GM23248 (cell line): Measurements from ENCODE around the gene CEACAM1. TPM values are rescaled to one million over a fixed set of nuclear protein-coding genes. Genes with fewer than 3 reads are reported as not detected.
"Not testable (repeated sequence)": the region's sequence is repeated elsewhere in the genome, so short reads cannot be mapped to it uniquely, and the experiment has no call there.

Experiments
- DNase-seq: peaks from one replicate; pipeline ENCODE4 v3.0.0-alpha.2; 2015
- H2AFZ ChIP-seq: fragments of 200-600 bp; sonication (generic); 2 replicates; pipeline ENCODE4 v1.6.1; 2016; ENCODE audit warnings: antibody characterized with exemption
- H3F3A ChIP-seq: fragments of 200-600 bp; sonication (generic); 2 replicates; pipeline ENCODE4 v1.6.1; 2016; ENCODE audit warnings: mild to moderate bottlenecking, antibody characterized with exemption, mixed run types; ENCODE audit not compliant: insufficient read depth
- H3K27ac ChIP-seq: fragments of 200-600 bp; sonication (generic); 2 replicates; pipeline ENCODE4 v1.5.1; 2016; ENCODE audit warnings: mild to moderate bottlenecking
- H3K27me3 ChIP-seq: fragments of 200-600 bp; sonication (generic); replicated peaks from 2 replicates; pipeline ENCODE4 v1.6.1; 2016; ENCODE audit warnings: mild to moderate bottlenecking; ENCODE audit not compliant: insufficient read depth
- H3K36me3 ChIP-seq: fragments of 200-600 bp; sonication (generic); 2 replicates; pipeline ENCODE4 v1.6.1; 2016; ENCODE audit warnings: low read depth, mild to moderate bottlenecking
- H3K4me1 ChIP-seq: fragments of 200-600 bp; sonication (generic); 2 replicates; pipeline ENCODE4 v1.6.1; 2016; ENCODE audit warnings: mild to moderate bottlenecking; ENCODE audit not compliant: insufficient read depth
- H3K4me2 ChIP-seq: fragments of 200-600 bp; sonication (generic); one replicate; pipeline ENCODE4 v1.6.1; 2016; ENCODE audit warnings: mild to moderate bottlenecking; ENCODE audit not compliant: unreplicated experiment
- H3K4me3 ChIP-seq: fragments of 200-600 bp; sonication (generic); 2 replicates; pipeline ENCODE4 v1.5.1; 2016; ENCODE audit warnings: mild to moderate bottlenecking
- H3K79me2 ChIP-seq: fragments of 200-600 bp; sonication (generic); 2 replicates; pipeline ENCODE4 v1.6.1; 2016; ENCODE audit warnings: mild to moderate bottlenecking; ENCODE audit not compliant: insufficient read depth
- H3K9ac ChIP-seq: fragments of 200-600 bp; sonication (generic); 2 replicates; pipeline ENCODE4 v1.6.1; 2016; ENCODE audit warnings: mild to moderate bottlenecking
- H3K9me2 ChIP-seq: fragments of 200-600 bp; sonication (generic); 2 replicates; pipeline ENCODE4 v1.6.1; 2016; ENCODE audit warnings: mixed run types, mild to moderate bottlenecking, moderate library complexity; ENCODE audit not compliant: insufficient read depth
- H3K9me3 ChIP-seq: fragments of 200-600 bp; sonication (generic); one replicate; pipeline ENCODE4 v1.6.1; 2017; ENCODE audit warnings: low read depth
- H4K20me1 ChIP-seq: fragments of 200-600 bp; sonication (generic); 2 replicates; pipeline ENCODE4 v1.6.0; 2016; ENCODE audit not compliant: insufficient read depth
- EZH2 ChIP-seq: fragments of 200-600 bp; sonication (generic); IDR thresholded peaks from 2 replicates; pipeline ENCODE4 v1.6.1; 2018; ENCODE audit warnings: antibody characterized with exemption, mild to moderate bottlenecking; ENCODE audit not compliant: insufficient read depth, poor library complexity, severe bottlenecking
- EZH2phosphoT487 ChIP-seq: fragments of 200-600 bp; sonication (generic); IDR thresholded peaks from 2 replicates; pipeline ENCODE4 v1.6.1; 2018; ENCODE audit warnings: antibody characterized with exemption, moderate library complexity, mild to moderate bottlenecking, low read depth; ENCODE audit not compliant: insufficient read depth
- WGBS, 2 experiments: methylation state at CpG; one replicate each; pipeline ENCODE4 v1.1.6; 2015 to 2017; ENCODE audit warnings: low lambda C conversion rate in 2 of 2, low coverage in 1 of 2; ENCODE audit errors: missing lambda C conversion rate in 2 of 2; 5-methylcytosine and 5-hydroxymethylcytosine counted together
- in situ Hi-C: fragments of 300-500 bp; cut with MboI; formaldehyde crosslinking; loops from 2 replicates; pipeline ENCODE4 v1.15.0; 2020
- polyA plus RNA-seq: library from polyadenylated mRNA; unstranded; fragments of >200 nt; fragmentation: Nextera tagmentation; extraction: Ambion mirVana; gene quantifications from 2 replicates; pipeline ENCODE4 v1.2.1, GENCODE V29; 2016
- total RNA-seq: library from RNA; depleted of rRNA; stranded (reverse); fragments of >200 nt; shearing (Covaris generic); gene quantifications from 2 replicates; pipeline ENCODE4 v1.2.3, GENCODE V29; 2014

CEACAM1 gene
- total and polyA plus RNA-seq, 2 experiments from 2014 or later = not detected

DNA sequence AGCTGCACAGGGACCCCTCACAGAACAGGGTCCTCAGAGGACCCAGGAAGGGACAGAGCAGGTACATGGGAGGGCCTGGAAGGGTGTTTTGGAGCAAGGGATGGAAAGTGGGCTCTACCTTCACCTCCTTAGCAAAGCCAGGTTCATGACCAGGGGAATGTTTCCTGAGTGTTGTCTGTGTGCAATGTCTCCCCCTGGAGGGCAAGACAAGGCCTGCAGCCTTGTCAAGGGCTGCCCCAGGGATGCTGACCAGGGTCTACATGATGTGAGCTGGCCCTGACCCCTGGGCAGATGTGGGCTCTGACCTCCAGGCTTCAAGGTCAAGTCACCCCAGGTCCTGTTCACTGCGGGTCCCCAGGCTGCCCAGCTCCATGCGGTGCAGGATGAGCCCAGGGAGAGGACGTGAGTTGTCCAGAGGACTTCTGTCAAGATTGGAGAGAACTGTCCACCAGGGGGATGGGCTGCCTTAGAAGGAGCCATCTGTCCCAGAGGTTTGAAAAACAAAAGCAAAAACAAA, 1.0 kb upstream of the CEACAM1 start:
- Histone ChIP-seq H3K27ac (no peak overlapping the region), H3K9me2 (no peaks in the 10 kb centered on the region), H3K27me3 (peaks cover 13% of the 10 kb centered on the region; the same call in 1 of the 2 replicates), H3K4me3 (no peak overlapping the region), H3K79me2 (no peaks in the 10 kb centered on the region), H3K4me1 (no peaks in the 10 kb centered on the region), H3F3A (no peaks in the 10 kb centered on the region), H3K36me3 (no peaks in the 10 kb centered on the region), H3K9ac (no peak overlapping the region), H4K20me1 (no peaks in the 10 kb centered on the region), H3K4me2 (no peak overlapping the region), H2AFZ (no peak overlapping the region), H3K9me3 (no peaks in the 10 kb centered on the region)
- in situ Hi-C loops = loop anchor here (10.0 kb wide), 1 partner anchor 75 kb away; no protein-coding TSS in a partner anchor
- TF ChIP-seq EZH2 = no peak
- no peak for TF ChIP-seq EZH2phosphoT487
- WGBS, 2 experiments = 64% methylated on average over 3 of the region's 3 CpGs
- peak; percentile 54 for DNase-seq

DNA sequence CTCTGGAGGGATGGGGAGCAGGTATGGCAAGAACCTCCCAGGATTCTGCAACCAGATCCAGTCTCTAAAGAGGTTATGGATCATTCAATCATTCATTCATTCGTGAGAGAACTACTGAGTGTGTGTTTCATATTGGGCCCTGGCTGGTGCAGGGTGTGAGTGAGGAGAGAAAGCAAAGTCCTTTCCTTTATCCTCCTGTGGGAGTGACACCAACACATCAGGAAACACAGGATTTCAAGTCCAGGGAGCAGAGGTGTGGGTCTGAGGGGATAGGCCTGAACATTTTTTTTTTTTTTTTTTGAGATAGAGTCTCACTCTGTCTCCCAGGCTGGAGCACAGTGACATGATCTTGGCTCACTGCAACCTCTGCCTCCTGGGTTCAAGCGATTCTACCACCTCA, 3.3 kb downstream of the CEACAM1 start:
- Histone ChIP-seq H3K9ac (no peak overlapping the region), H3K79me2 (no peaks in the 10 kb centered on the region), H3K4me2 (no peak overlapping the region), H3K27me3 (peaks cover 16% of the 10 kb centered on the region), H3K4me3 (no peak overlapping the region), H3K9me3 (no peaks in the 10 kb centered on the region), H3K4me1 (no peaks in the 10 kb centered on the region), H3K9me2 (no peaks in the 10 kb centered on the region), H3K36me3 (no peaks in the 10 kb centered on the region), H4K20me1 (no peaks in the 10 kb centered on the region), H3F3A (no peaks in the 10 kb centered on the region), H2AFZ (no peak overlapping the region), H3K27ac (no peak overlapping the region)
- in situ Hi-C loops = loop anchor here (10.0 kb wide), 1 partner anchor 70 kb away; no protein-coding TSS in a partner anchor
- no peak for DNase-seq
- 45 to 49% methylated on average over 2 of the region's 2 CpGs for WGBS, 2 experiments
- no peak for TF ChIP-seq EZH2
- no peak for TF ChIP-seq EZH2phosphoT487

DNA sequence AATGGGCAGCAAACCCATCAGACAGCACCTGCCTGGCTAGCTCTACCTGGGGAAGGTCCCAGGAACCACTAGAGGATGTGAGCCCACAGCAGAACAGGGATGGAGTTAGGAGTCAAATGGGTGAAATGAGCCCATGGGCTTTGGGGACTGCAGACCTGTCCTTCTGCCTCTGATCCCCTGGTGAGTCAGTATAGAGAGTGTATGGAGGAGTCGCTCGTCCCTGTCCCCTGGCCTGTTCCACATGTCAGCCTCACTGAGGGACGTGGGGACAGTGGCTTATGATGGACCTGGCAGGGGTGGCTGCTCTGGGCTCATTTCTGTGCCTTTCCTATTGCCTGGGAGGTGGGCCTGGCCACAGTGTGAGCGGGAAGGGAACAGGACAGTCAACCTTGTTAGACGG, 4.0 kb downstream of the CEACAM1 start:
- TF ChIP-seq EZH2phosphoT487 (no peak), EZH2 (no peak)
- in situ Hi-C loops = loop anchor here (10.0 kb wide), 1 partner anchor 69 kb away; no protein-coding TSS in a partner anchor
- Histone ChIP-seq H3K9me3 (no peaks in the 10 kb centered on the region), H3K79me2 (no peaks in the 10 kb centered on the region), H2AFZ (no peak overlapping the region), H3F3A (no peaks in the 10 kb centered on the region), H3K27me3 (peaks cover 16% of the 10 kb centered on the region), H3K36me3 (no peaks in the 10 kb centered on the region), H3K27ac (no peak overlapping the region), H4K20me1 (no peaks in the 10 kb centered on the region), H3K9me2 (no peaks in the 10 kb centered on the region), H3K4me2 (no peak overlapping the region), H3K4me1 (no peaks in the 10 kb centered on the region), H3K4me3 (no peak overlapping the region), H3K9ac (no peak overlapping the region)
- 53 to 60% methylated on average over 5 of the region's 5 CpGs for WGBS, 2 experiments
- DNase-seq = no peak

DNA sequence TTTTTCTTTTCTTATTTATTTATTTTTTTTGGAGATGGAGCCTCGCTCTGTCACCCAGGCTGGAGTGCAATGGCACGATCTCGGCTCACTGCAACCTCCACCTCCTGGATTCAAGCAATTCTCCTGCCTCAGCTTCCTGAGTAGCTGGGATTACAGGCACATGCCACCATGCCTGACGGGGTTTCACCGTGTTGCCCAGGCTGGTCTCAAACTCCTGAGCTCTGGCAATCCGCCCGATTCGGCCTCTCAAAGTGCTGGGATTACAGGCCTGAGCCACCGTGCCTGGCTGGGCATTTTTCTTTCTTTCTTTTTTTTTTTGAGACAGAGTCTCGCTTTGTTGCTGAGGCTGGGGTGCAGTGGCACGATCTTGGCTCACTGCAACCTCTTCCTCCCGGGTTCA, 6.0 kb downstream of the CEACAM1 start:
- not testable (repeated sequence) for H3K9ac ChIP-seq

More for the DNA sequence above, 6.0 kb downstream of the CEACAM1 start:
- not testable (repeated sequence) for H3K4me1 ChIP-seq, H3K79me2 ChIP-seq, H3K36me3 ChIP-seq, H3K9me3 ChIP-seq, H3K4me3 ChIP-seq, H3K27ac ChIP-seq, H4K20me1 ChIP-seq, H2AFZ ChIP-seq, H3K4me2 ChIP-seq, H3F3A ChIP-seq, DNase-seq, H3K9me2 ChIP-seq
- in situ Hi-C loops = loop anchor here (10.0 kb wide), 1 partner anchor 67 kb away; no protein-coding TSS in a partner anchor
- WGBS, 2 experiments = 65 to 74% methylated on average over 9 to 12 of the region's 12 CpGs
- H3K27me3 ChIP-seq = peaks cover 20% of the 10 kb centered on the region
